ENCODE results near the gene PREPL.

PREPL gene

GRCh38 chr2:44273596-44273995 is 87.7 kb downstream of the PREPL start:
- Mint-ChIP-seq H3K4me1 (ENCODE audit: low read depth) (no peaks in the 10 kb centered on the region), H3K27ac (no peak overlapping the region), H3K9me3 (no peaks in the 10 kb centered on the region), H3K27me3 (no peaks in the 10 kb centered on the region), H3K36me3 (ENCODE audit: low read depth) (no peaks in the 10 kb centered on the region), H3K4me3 (no peak overlapping the region)
- intact Hi-C loops (cut with micrococcal nuclease), result no loop called here

- H3K4me1 Mint-ChIP-seq (ENCODE audit: low read depth), result no peaks in the 10 kb centered on the region
- H3K36me3 Mint-ChIP-seq (ENCODE audit: low read depth), result no peaks in the 10 kb centered on the region
- no peak overlapping the region for H3K4me3 Mint-ChIP-seq
- no peaks in the 10 kb centered on the region for H3K27me3 Mint-ChIP-seq
- intact Hi-C loops (cut with micrococcal nuclease), result no loop called here
- no peaks in the 10 kb centered on the region for H3K9me3 Mint-ChIP-seq
- H3K27ac Mint-ChIP-seq, result no peak overlapping the region
These were observed 88.2 kb downstream of the PREPL start for GRCh38 chr2:44273076-44273475.

DNA sequence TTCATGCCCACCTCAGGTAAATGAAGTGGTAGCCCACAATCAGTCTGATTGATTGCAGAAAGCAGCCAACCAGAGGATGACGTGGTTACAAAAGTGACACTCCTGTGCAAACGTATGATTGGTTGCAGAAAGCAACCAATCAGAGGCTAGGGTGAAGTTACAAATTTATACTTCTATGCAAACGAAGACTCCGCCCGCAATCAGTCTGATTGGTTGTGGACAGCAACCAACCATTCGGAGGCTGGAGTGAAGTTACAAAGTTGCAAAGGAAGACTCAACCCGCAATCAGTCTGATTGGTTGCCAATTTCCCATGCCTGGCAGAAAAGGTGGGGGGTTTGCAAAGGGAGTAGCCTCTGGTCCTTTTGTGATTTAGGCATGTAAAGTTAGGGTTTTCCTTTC is 90.0 kb downstream of the PREPL start:
- Mint-ChIP-seq H3K9me3 (no peaks in the 10 kb centered on the region), H3K27me3 (no peaks in the 10 kb centered on the region), H3K27ac (no peak overlapping the region), H3K4me1 (ENCODE audit: low read depth) (no peaks in the 10 kb centered on the region), H3K4me3 (no peak overlapping the region), H3K36me3 (ENCODE audit: low read depth) (no peaks in the 10 kb centered on the region)
- intact Hi-C loops (cut with micrococcal nuclease), result no loop called here

GRCh38 chr2:44269831-44270230 is 91.5 kb downstream of the PREPL start:
- Mint-ChIP-seq H3K27me3 (no peaks in the 10 kb centered on the region), H3K9me3 (no peaks in the 10 kb centered on the region), H3K27ac (no peak overlapping the region), H3K36me3 (ENCODE audit: low read depth) (no peaks in the 10 kb centered on the region), H3K4me1 (ENCODE audit: low read depth) (no peaks in the 10 kb centered on the region), H3K4me3 (no peak overlapping the region)
- intact Hi-C loops (cut with micrococcal nuclease), result no loop called here

DNA sequence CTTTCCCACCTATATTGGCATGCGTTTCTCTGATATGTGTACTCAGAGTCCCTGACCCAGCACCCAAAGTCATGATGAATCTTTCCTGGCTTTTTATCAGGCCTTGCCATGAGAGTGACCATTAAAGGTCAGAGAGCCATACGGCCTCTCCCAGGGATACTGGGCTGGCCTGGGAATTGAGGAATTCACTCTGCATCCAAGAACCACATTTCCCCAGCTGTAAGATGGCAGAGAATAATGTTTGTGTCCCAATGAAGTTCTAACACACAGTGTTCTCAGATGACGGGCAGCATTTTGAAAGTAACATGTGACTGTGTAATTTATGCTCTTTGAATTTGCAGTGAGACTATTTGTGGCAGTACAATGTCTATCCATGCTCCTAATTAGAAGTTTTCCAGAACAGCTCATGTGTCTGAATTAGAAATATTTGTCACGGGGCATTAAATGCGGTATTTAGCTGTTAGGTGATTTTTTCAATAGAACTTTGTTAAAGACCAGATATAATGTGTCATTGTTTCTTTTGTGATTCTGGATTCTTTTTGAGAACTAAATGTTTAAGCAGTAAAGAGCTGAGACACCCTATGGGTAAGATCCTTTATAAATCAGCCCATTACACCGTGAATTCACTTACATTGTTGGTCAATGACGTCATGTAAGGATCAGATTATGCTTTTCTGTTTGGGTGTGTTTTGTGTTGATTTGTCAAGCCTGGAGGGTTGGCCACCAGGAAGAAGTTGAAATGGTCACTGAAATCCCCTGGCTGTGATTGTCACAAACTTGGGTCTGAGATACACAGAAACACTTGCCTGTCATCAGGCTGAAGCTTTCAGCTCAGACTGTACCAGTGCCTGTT is 93.3 kb downstream of the PREPL start:
- H3K4me3 Mint-ChIP-seq, result no peak overlapping the region
- H3K9me3 Mint-ChIP-seq, result no peaks in the 10 kb centered on the region
- no peaks in the 10 kb centered on the region for H3K27me3 Mint-ChIP-seq
- intact Hi-C loops (cut with micrococcal nuclease), result no loop called here
- no peaks in the 10 kb centered on the region for H3K36me3 Mint-ChIP-seq (ENCODE audit: low read depth)
- no peak overlapping the region for H3K27ac Mint-ChIP-seq
- no peaks in the 10 kb centered on the region for H3K4me1 Mint-ChIP-seq (ENCODE audit: low read depth)
